ENCODE results near the gene SLC12A9.
"Not testable (repeated sequence)": the region's sequence is repeated elsewhere in the genome, so short reads cannot be mapped to it uniquely, and the experiment has no call there.

The SLC12A9 gene

GRCh38 chr7:100836812-100837098 is 15.8 kb upstream of the SLC12A9 start:
- TF ChIP-seq SUZ12 (IDR thresholded peaks at IDR 0.05; ENCODE audit: extremely low read depth, insufficient read depth, insufficient read length), result no peak
- TF ChIP-seq ZNF274 (IDR thresholded peaks at IDR 0.05; ENCODE audit: low read depth, low read length), result no peak
- no peak for TF ChIP-seq YY1 (IDR thresholded peaks at IDR 0.05; ENCODE audit: insufficient read depth, insufficient read length)
- Histone ChIP-seq H3K36me3 (ENCODE audit: insufficient read depth, insufficient read length, low read length) (no peaks in the 10 kb centered on the region), H3K9ac (ENCODE audit: insufficient read length, low read depth) (peak overlapping the region; percentile 88), H3K9me3 (ENCODE audit: insufficient read depth, low read length) (no peaks in the 10 kb centered on the region), H3K27me3 (ENCODE audit: insufficient read depth, insufficient read length) (no peaks in the 10 kb centered on the region), H3K4me1 (ENCODE audit: insufficient read depth, insufficient read length) (no peaks in the 10 kb centered on the region), H3K4me3 (ENCODE audit: insufficient read length, low read depth) (peak overlapping the region; percentile 47)
- DNase-seq (ENCODE audit: low read depth, low spot score), result no peak

DNA sequence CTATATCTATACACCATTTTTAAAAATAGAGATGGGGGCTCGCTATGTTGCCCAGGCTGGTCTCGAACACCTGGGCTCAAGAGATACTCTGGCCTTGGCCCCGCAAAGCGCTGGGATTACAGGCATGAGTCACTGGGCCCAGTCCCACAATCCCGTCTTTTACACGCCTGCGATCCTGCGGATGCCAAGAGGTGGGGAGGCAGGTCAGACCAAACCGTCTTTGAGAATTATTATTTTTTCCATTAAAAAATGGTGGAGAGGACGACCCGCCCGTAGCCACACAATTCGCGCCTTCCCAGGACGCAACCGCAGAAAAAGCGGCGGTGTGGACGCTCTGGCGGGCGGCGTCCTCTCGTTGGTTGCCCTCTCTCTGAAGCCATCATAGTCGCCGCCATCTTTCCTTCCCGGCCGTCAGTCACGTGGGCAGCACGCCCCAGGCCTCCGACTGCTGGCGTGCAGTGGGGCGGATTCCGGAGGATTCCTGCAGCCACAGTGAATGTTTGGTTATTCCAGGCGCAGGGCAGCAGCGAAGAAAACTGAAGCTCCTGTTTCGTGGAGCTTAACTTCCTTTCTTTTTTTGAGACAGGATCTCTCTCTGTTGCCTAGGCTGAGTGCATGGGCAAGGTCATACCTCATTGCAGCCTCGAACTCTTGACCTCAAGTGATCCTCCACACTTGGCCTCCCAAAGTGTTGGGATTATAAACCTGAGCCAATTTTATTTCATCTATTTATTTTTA is 15.2 kb upstream of the SLC12A9 start:
- no peaks in the 10 kb centered on the region for H3K36me3 ChIP-seq (ENCODE audit: insufficient read depth, insufficient read length, low read length)
- H3K9ac ChIP-seq (ENCODE audit: insufficient read length, low read depth), result peak overlapping the region; percentile 88
- no peaks in the 10 kb centered on the region for H3K4me1 ChIP-seq (ENCODE audit: insufficient read depth, insufficient read length)
- no peak for TF ChIP-seq SUZ12 (IDR thresholded peaks at IDR 0.05; ENCODE audit: extremely low read depth, insufficient read depth, insufficient read length)
- peak; percentile 93 for TF ChIP-seq YY1 (IDR thresholded peaks at IDR 0.05; ENCODE audit: insufficient read depth, insufficient read length)
- no peaks in the 10 kb centered on the region for H3K9me3 ChIP-seq (ENCODE audit: insufficient read depth, low read length)
- peak; percentile 92 for DNase-seq (ENCODE audit: low read depth, low spot score)
- no peaks in the 10 kb centered on the region for H3K27me3 ChIP-seq (ENCODE audit: insufficient read depth, insufficient read length)
- H3K4me3 ChIP-seq (ENCODE audit: insufficient read length, low read depth), result peak overlapping the region; percentile 47

DNA sequence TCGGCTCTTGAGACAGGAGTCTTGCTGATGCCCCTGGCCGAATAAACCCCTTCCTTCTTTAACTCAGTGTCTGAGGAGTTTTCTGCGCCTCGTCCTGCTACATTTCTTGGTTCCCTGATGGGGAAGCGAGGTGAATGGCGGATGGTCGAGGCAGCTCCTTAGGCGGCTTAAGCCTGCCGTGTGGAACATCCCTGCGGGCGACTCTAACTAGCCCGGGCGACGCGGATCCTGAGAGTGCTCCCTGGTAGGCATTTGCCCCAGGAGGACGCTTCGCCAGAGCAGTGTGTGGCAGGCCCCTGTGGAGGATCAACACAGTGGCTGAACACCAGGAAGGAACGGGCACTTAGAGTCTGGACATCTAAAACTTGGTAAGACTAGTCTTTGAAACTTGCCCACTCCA is 13.2 kb upstream of the SLC12A9 start:
- TF ChIP-seq YY1 (IDR thresholded peaks at IDR 0.05; ENCODE audit: insufficient read depth, insufficient read length) (no peak), ZNF274 (IDR thresholded peaks at IDR 0.05; ENCODE audit: low read depth, low read length) (no peak), SUZ12 (IDR thresholded peaks at IDR 0.05; ENCODE audit: extremely low read depth, insufficient read depth, insufficient read length) (no peak)
- no peak overlapping the region for H3K9ac ChIP-seq (ENCODE audit: insufficient read length, low read depth)
- H3K4me3 ChIP-seq (ENCODE audit: insufficient read length, low read depth), result no peak overlapping the region
- no peaks in the 10 kb centered on the region for H3K4me1 ChIP-seq (ENCODE audit: insufficient read depth, insufficient read length)
- H3K9me3 ChIP-seq (ENCODE audit: insufficient read depth, low read length), result no peaks in the 10 kb centered on the region
- DNase-seq (ENCODE audit: low read depth, low spot score), result no peak
- no peaks in the 10 kb centered on the region for H3K27me3 ChIP-seq (ENCODE audit: insufficient read depth, insufficient read length)
- no peaks in the 10 kb centered on the region for H3K36me3 ChIP-seq (ENCODE audit: insufficient read depth, insufficient read length, low read length)

DNA sequence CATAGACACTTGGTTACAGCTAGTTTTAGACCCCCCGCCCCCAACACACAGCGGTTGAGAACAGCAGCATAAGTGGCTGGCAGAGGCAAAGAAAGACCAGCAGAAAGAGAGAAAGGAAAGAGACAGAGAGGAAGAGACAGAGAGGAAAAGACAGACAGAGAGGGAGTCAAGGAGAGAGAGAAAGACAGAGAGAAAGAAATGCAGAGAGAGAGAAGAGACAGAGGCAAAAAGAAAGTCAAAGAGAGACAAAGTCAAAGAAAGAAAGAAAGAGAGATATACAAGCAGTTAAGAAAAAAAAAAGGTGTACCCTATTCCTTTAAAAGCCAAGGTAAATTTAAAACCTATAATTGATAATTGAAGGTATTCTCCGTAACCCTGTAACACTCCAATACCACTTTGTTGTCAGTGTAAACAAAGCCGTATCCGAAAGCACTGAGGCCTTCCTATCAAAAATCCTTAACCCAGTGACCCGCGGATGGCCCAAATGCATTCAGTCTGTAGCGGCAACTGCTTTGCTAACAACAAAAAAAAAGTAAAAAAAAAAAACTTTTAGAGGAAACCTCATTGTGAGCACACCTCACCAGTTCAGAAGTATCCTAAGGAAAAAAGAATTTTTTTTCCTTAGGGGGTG is 11.9 kb upstream of the SLC12A9 start:
- no peak overlapping the region for H3K9ac ChIP-seq (ENCODE audit: insufficient read length, low read depth)
- H3K4me3 ChIP-seq (ENCODE audit: insufficient read length, low read depth), result no peak overlapping the region
- DNase-seq (ENCODE audit: low read depth, low spot score), result no peak
- H3K9me3 ChIP-seq (ENCODE audit: insufficient read depth, low read length), result no peaks in the 10 kb centered on the region
- H3K36me3 ChIP-seq (ENCODE audit: insufficient read depth, insufficient read length, low read length), result no peaks in the 10 kb centered on the region
- no peaks in the 10 kb centered on the region for H3K4me1 ChIP-seq (ENCODE audit: insufficient read depth, insufficient read length)
- no peaks in the 10 kb centered on the region for H3K27me3 ChIP-seq (ENCODE audit: insufficient read depth, insufficient read length)
- TF ChIP-seq YY1 (IDR thresholded peaks at IDR 0.05; ENCODE audit: insufficient read depth, insufficient read length) (no peak), ZNF274 (IDR thresholded peaks at IDR 0.05; ENCODE audit: low read depth, low read length) (no peak), SUZ12 (IDR thresholded peaks at IDR 0.05; ENCODE audit: extremely low read depth, insufficient read depth, insufficient read length) (no peak)

- H3K9me3 ChIP-seq (ENCODE audit: insufficient read depth, low read length), result no peaks in the 10 kb centered on the region
- H3K9ac ChIP-seq (ENCODE audit: insufficient read length, low read depth), result no peak overlapping the region
- no peak for DNase-seq (ENCODE audit: low read depth, low spot score)
- no peaks in the 10 kb centered on the region for H3K27me3 ChIP-seq (ENCODE audit: insufficient read depth, insufficient read length)
- no peaks in the 10 kb centered on the region for H3K4me1 ChIP-seq (ENCODE audit: insufficient read depth, insufficient read length)
- TF ChIP-seq ZNF274 (IDR thresholded peaks at IDR 0.05; ENCODE audit: low read depth, low read length), result no peak
- TF ChIP-seq SUZ12 (IDR thresholded peaks at IDR 0.05; ENCODE audit: extremely low read depth, insufficient read depth, insufficient read length), result no peak
- TF ChIP-seq YY1 (IDR thresholded peaks at IDR 0.05; ENCODE audit: insufficient read depth, insufficient read length), result no peak
- no peak overlapping the region for H3K4me3 ChIP-seq (ENCODE audit: insufficient read length, low read depth)
- H3K36me3 ChIP-seq (ENCODE audit: insufficient read depth, insufficient read length, low read length), result peaks cover 2% of the 10 kb centered on the region
Observed at GRCh38 chr7:100847360-100847759, 5.2 kb upstream of the SLC12A9 start.

- DNase-seq (ENCODE audit: low read depth, low spot score), result no peak
- no peak overlapping the region for H3K4me3 ChIP-seq (ENCODE audit: insufficient read length, low read depth)
- TF ChIP-seq YY1 (IDR thresholded peaks at IDR 0.05; ENCODE audit: insufficient read depth, insufficient read length) (no peak), SUZ12 (IDR thresholded peaks at IDR 0.05; ENCODE audit: extremely low read depth, insufficient read depth, insufficient read length) (no peak), ZNF274 (IDR thresholded peaks at IDR 0.05; ENCODE audit: low read depth, low read length) (no peak)
- H3K9me3 ChIP-seq (ENCODE audit: insufficient read depth, low read length), result no peaks in the 10 kb centered on the region
- H3K4me1 ChIP-seq (ENCODE audit: insufficient read depth, insufficient read length), result peaks cover 2% of the 10 kb centered on the region
- H3K36me3 ChIP-seq (ENCODE audit: insufficient read depth, insufficient read length, low read length), result peaks cover 13% of the 10 kb centered on the region
- H3K9ac ChIP-seq (ENCODE audit: insufficient read length, low read depth), result no peak overlapping the region
- H3K27me3 ChIP-seq (ENCODE audit: insufficient read depth, insufficient read length), result no peaks in the 10 kb centered on the region
Observed at GRCh38 chr7:100854146-100854895, 1.8 kb downstream of the SLC12A9 start.

GRCh38 chr7:100854899-100855298 is 2.4 kb downstream of the SLC12A9 start:
- not testable (repeated sequence) for H3K9ac ChIP-seq (ENCODE audit: insufficient read length, low read depth); H3K9me3 ChIP-seq (ENCODE audit: insufficient read depth, low read length); H3K27me3 ChIP-seq (ENCODE audit: insufficient read depth, insufficient read length); DNase-seq (ENCODE audit: low read depth, low spot score); H3K4me3 ChIP-seq (ENCODE audit: insufficient read length, low read depth); H3K4me1 ChIP-seq (ENCODE audit: insufficient read depth, insufficient read length)
- peaks cover 17% of the 10 kb centered on the region for H3K36me3 ChIP-seq (ENCODE audit: insufficient read depth, insufficient read length, low read length)
